Cortex of kidney (tissue), 1 donor: ENCODE data around the gene IFT172.

Experiments
- DNase-seq: peaks from one replicate; lab custom pipeline; 2025; lab: John Stamatoyannopoulos, UW

The IFT172 gene

GRCh38 chr2:27494944-27495554 lies 5.5 kb upstream of the IFT172 start, which contains the start of gene FNDC4:
FNDC4 (minus strand) TSS chr2:27495200; CDS start chr2:27494679, 521 bp downstream.
- no peak for DNase-seq

DNA sequence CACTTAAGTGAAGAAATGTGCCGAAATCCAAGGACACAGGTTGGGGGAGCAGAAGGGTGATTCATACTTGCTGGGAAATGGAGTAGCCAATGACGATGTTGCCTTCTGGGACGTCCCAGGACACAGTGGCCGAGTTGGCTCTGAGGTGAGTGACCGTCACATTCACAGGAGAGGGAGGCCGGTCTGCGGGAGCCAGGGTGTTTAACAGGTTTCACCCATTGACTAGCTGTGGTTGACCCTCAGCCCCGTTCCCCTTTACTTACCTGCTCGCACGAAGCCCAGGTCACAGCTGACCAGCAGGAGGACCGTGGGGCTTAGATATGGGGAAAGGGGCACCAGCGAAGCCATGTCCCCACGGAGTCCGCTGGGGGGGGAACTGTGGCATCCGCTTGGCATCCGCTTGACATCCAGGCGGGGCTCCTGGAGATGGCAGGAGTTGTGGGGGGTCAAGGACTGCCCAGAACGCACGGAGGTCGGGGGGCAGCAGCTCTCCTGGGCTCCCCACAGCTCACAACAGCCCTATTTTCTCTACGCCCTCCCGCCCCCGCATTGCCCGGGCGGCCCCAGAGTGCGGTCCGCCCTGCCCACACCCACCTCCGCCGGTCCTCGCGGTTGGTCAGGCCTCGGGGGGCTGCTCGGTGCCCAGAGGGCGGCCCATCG lies 4.9 kb upstream of the IFT172 start:
- DNase-seq: no peak

DNA sequence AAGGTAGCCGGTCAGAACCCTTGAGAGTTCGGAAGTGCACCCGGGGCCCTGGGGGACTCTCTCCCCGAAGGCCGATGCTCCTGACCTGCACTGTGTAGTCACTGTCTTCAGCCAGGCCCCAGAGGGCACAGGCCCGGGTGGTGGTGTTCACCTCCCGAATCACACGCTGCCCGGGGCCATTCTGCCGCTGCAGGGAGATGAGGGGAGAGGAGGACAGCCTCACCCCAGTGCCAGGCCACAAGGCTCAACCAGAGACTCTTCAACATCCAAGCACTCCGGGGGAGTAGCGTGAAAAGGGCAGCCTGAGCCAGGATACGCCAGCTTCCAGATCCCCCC lies 4.4 kb upstream of the IFT172 start:
- no peak for DNase-seq

GRCh38 chr2:27492557-27492956 lies 3.0 kb upstream of the IFT172 start:
- no peak for DNase-seq

DNA sequence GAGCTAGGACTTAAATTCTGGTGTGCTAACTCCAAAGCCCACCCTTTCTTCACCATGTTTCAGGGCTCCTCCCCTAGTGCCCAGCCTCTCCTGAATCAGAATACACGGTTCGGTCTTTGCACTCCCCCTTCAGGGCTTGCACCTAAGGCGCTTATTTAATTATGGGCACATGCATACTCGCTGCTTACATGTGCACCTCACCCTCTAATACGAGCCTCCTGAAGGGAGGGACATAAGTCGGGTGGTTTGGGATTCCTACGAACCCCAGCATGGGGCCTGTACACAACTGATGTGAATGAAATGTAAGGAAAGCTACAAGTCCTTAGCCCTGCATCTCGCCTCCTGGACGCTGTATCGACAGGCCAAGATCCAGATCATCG lies 435 bp downstream of the IFT172 start:
- DNase-seq: no peak

- no peak for DNase-seq
Observed at GRCh38 chr2:27485496-27485895, 4.0 kb downstream of the IFT172 start.

DNA sequence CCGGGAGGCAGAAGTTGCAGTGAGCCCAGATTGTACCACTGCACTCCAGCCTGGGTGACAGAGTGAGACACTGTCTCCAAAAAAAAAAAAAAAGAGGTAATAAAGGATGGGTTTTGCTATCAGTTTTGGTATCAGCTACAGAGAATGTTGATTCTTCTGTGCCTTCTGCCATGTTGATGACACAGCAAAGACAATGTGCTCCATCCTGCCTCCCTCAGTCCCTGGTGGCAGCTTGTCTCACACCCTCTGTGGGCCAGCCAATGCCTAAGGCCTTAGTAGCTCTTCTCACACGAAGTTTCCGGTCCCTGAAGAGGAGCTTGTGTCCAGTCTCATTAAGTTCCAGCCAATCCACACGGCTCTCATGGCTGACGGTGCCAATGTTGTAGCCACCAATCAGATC lies 17.6 kb downstream of the IFT172 start:
- no peak for DNase-seq

DNA sequence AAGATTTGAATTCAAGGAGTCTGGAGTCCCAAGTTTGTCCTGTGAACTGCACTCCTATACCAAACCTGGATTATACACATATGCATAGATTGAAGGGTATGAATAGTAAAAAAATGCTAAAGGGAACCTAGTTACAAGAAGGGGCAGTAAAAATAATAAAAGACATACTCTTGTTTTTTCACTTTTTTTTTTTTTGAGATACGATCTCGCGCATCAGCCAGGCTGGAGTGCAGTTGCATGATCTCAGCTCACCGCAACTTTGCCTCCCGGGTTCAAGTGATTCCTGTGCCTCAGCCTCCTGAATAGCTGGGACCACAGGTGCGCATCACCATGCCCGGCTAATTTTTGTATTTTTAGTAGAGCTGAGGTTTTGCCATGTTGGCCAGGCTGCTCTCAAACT lies 25.1 kb downstream of the IFT172 start:
- DNase-seq: no peak

GRCh38 chr2:27461118-27461517 lies 28.4 kb downstream of the IFT172 start:
- DNase-seq: no peak

- DNase-seq: no peak
Observed at GRCh38 chr2:27453968-27454367, 35.6 kb downstream of the IFT172 start.

- DNase-seq: no peak
Observed at GRCh38 chr2:27451095-27451494, 38.4 kb downstream of the IFT172 start.

GRCh38 chr2:27448381-27448780 lies 41.2 kb downstream of the IFT172 start:
- DNase-seq: no peak

DNA sequence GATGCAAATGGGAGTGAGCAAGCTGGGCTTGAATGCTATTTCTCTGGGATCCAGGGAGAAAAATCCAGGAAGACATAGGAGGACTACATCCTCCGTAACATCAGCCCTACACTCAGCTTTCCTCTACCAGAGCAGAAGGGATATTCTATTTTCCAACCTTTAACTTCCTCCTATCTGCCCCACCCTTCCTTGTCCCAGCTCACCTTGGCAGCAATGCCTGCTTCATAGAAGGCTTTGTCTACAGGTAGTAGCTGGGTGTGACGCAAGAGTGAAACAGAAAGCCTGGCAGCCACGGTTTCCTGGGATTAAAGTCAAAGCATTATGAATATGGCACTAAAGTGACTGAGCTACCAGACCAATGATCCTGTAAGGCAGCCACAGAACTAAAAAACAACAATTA lies 43.5 kb downstream of the IFT172 start:
- no peak for DNase-seq

DNA sequence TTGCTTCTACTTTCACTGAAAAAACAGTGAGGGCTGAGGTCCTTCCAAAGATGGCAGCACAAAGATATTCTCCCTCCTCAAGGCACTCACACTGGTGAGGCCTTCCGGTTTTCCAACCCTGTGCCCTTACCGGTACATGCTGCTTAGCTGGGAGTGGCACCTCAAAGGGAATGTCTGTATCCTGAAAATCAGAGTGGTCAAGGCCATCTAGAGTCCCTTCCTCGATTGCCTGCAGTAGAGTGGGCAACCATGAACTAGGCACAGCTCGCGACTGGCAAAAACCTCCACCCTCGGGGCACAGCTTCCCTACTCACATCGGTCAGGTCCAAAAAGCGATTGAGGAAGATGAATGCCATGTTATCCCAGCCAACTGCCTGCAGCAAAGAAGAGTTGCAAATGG lies 43.9 kb downstream of the IFT172 start:
- no peak for DNase-seq

DNA sequence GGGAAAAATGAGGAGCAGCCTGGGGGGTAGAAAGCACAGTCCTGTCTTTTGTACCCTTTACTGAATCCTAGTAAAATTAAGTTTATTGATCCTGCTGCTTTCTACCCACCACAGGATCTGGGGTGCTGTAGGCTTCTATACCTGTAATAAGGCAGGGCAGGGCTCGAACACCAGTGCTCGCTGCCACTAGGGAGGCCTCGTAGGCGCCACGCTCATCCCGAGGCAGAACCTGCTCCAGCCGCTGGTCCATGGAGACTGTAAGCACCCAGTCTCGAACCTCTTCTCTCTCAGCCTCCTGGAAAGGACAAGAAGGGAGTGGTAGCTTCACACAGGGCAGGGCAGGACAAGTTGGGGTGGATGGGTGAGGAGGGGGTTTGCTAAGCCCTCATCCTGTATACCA lies 44.4 kb downstream of the IFT172 start:
- no peak for DNase-seq

GRCh38 chr2:27442920-27443282 lies 46.6 kb downstream of the IFT172 start:
- DNase-seq: no peak

DNA sequence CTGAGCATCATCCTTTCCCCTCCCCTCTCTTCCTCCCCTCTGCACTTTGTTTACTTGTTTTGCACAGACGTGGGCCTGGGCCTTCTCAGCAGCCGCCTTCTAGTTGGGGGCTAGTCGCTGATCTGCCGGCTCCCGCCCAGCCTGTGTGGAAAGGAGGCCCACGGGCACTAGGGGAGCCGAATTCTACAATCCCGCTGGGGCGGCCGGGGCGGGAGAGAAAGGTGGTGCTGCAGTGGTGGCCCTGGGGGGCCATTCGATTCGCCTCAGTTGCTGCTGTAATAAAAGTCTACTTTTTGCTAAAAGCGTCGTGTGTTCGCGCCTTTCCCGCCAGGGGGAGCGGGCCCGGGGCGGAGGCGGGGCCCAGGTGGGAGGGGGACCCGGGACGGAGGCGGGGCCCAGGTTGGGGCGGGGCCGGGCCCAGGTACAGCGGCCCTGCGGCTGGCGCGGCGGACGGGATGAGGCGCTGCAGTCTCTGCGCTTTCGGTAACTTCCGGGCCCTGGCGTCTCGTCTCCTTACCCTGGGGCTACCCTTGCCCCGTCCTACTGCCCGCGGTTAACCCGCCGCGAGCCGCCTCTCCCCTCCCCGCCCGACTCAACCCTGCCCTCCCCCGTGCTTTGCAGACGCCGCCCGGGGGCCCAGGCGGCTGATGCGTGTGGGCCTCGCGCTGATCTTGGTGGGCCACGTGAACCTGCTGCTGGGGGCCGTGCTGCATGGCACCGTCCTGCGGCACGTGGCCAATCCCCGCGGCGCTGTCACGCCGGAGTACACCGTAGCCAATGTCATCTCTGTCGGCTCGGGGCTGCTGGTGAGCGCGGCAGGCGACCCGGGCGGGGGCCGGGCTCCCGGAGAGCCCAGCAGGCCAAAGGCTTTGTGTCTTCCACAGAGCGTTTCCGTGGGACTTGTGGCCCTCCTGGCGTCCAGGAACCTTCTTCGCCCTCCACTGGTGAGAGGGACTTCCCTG lies 47.3 kb downstream of the IFT172 start, which contains the start of gene KRTCAP3:
Gene KRTCAP3, plus strand, starts transcription at position 424 of the 962 bp plus-strand sequence. Its CDS starts 32 bp downstream, at position 456.
- no peak for DNase-seq

- DNase-seq: no peak
Observed at GRCh38 chr2:27441226-27441926, 48.2 kb downstream of the IFT172 start.

DNA sequence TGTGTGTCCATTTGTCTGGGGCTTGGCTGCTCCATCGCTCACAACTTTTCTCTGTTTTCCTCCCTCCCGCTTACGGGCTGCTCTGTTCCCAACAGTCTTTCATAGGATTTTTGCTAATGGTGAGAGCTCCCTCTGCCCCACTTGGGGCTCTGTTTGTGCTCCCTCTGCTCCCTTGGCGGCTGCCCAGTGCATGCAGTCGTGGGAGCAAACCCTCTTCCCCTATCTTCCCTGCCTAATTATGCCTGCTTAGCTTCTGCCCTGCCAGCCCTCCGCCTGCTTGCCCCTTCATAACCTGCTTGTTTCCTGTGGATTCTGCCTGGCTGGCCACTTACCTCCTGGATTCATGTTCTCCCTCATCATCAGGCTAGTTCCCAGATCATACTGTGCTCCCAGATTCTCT lies 53.9 kb downstream of the IFT172 start:
- no peak for DNase-seq

GRCh38 chr2:27431395-27431794 lies 58.1 kb downstream of the IFT172 start:
- no peak for DNase-seq

DNA sequence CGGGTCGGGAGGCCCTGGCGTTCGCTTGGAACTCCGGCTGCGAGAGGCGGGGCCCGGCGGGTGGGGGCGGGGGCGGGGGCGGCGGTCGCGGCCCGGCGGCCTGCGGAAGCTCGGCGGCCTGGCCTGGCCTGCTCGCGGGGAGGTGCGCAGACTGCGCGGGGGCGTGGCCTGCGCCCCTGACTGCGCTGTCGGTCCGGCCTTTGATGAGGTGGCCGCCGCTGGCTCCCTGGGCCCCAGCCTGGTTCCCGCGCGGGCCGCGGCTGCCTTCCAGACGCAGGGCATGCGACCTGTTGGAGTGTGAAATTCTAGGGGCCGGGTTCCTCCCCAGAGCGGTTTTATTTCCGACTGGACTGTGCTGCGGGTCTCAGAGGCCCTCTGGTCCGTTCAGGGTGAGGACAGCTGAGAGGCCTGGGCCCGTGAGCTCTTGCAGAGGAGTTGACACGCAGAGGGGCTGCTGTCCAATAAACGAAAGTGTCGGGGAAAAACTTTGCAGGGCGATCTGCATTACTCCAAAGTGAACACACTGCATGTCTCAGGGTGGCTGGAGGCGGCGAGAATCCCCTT lies 60.5 kb downstream of the IFT172 start:
- DNase-seq: peak; percentile 70
